Natural killer cell (primary cell): ENCODE measurements around the gene SLC6A19. TPM values are rescaled to one million over a fixed set of nuclear protein-coding genes. Genes with fewer than 3 reads are reported as not detected.

Source experiments
- ATAC-seq, 3 donors: fragments of 150-1000 bp in 2 of 3; fragments of 200-7000 bp in 1 of 3; cut with Tn5 transposase; 1 replicate in 1 of 3; 2 replicates in 2 of 3; pipeline ENCODE4 v1.10.0; 2021; ENCODE audit warnings: mild to moderate bottlenecking in 2 of 3, moderate library complexity in 2 of 3
- DNase-seq, 2 donors: peaks; one replicate each; pipeline versions ENCODE4 v3.0.0 to v3.0.0-alpha.2; 2013 to 2021; ENCODE audit warnings: mixed read lengths in 1 of 2
- H3K27ac ChIP-seq: one replicate; pipeline ENCODE4 v1.5.1; 2013; ENCODE audit warnings: mild to moderate bottlenecking, low read length
- H3K27me3 ChIP-seq: one replicate; pipeline ENCODE4 v1.6.1; 2013; ENCODE audit warnings: low read length; ENCODE audit not compliant: control insufficient read depth, insufficient read depth
- H3K36me3 ChIP-seq: one replicate; pipeline ENCODE4 v1.6.1; 2013; ENCODE audit warnings: low read length; ENCODE audit not compliant: control insufficient read depth, insufficient read depth
- H3K4me1 ChIP-seq: one replicate; pipeline ENCODE4 v1.6.1; 2013; ENCODE audit warnings: low read length; ENCODE audit not compliant: control insufficient read depth, insufficient read depth
- H3K4me3 ChIP-seq: one replicate; pipeline ENCODE4 v1.5.1; 2013; ENCODE audit warnings: low read length
- H3K9me3 ChIP-seq: one replicate; pipeline ENCODE4 v1.6.1; 2013; ENCODE audit warnings: low read length; ENCODE audit not compliant: control insufficient read depth, insufficient read depth
- H3K27ac Mint-ChIP-seq, 2 donors: one replicate each; pipeline ENCODE4 v1.8.0; 2022; ENCODE audit warnings: mild to moderate bottlenecking in 2 of 2, mixed read lengths in 2 of 2, moderate library complexity in 1 of 2
- H3K27me3 Mint-ChIP-seq, 2 donors: one replicate each; pipeline ENCODE4 v1.8.0; 2022; ENCODE audit warnings: low read depth in 2 of 2, mixed read lengths in 2 of 2
- H3K36me3 Mint-ChIP-seq: one replicate; pipeline ENCODE4 v1.8.0; 2022; ENCODE audit warnings: mixed read lengths
- H3K4me1 Mint-ChIP-seq, 2 donors: one replicate each; pipeline ENCODE4 v1.8.0; 2022; ENCODE audit warnings: mixed read lengths in 2 of 2
- H3K4me3 Mint-ChIP-seq: one replicate; pipeline ENCODE4 v1.8.0; 2022; ENCODE audit warnings: mild to moderate bottlenecking, moderate library complexity, mixed read lengths
- H3K9me3 Mint-ChIP-seq, 2 donors: one replicate each; pipeline ENCODE4 v1.8.0; 2022; ENCODE audit warnings: mixed read lengths in 2 of 2
- WGBS: methylation state at CpG from one replicate; pipeline ENCODE4 v1.1.7; 2013; ENCODE audit warnings: missing lambda C conversion rate; ENCODE audit not compliant: insufficient coverage; 5-methylcytosine and 5-hydroxymethylcytosine counted together
- intact Hi-C: fragments of 100-400 bp; cut with micrococcal nuclease; formaldehyde crosslinking; loops from one replicate; pipeline ENCODE4 v1.14.2; 2022
- total RNA-seq, 4 donors: library from RNA; stranded (reverse); fragments of 120-200 nt in 1 of 4; gene quantifications; one replicate each; pipeline versions ENCODE4 v1.2.3 to v1.2.4, GENCODE V29; 2013 to 2022
- TF ChIP-seq, protein P1 (sequence below): fragments of 200-600 bp; IDR thresholded peaks from one replicate; pipeline ENCODE4 v1.8.0; 2022; ENCODE audit warnings: antibody characterized with exemption

SLC6A19 gene
- total RNA-seq, 3 donors from 2014 or later (not counting 1 experiment from before 2014, with no cell fraction given): not detected

GRCh38 chr5:1195916-1196315 is 5.5 kb upstream of the SLC6A19 start:
- DNase-seq (no peak), ATAC-seq (no peak)
- no peaks in the 10 kb centered on the region for H3K36me3 Mint-ChIP-seq
- no peaks in the 10 kb centered on the region for H3K27me3 ChIP-seq
- no peaks in the 10 kb centered on the region for H3K9me3 ChIP-seq
- 86% methylated on average over 24 of the region's 24 CpGs for WGBS
- no peak overlapping the region for H3K4me3 ChIP-seq
- peaks cover 2 to 7% of the 10 kb centered on the region in 2 donors for H3K27me3 Mint-ChIP-seq
- intact Hi-C loops: no loop called here
- H3K27ac ChIP-seq: no peak overlapping the region
- H3K4me1 Mint-ChIP-seq: no peaks in the 10 kb centered on the region
- H3K27ac Mint-ChIP-seq: no peak overlapping the region
- no peaks in the 10 kb centered on the region for H3K36me3 ChIP-seq
- H3K4me1 ChIP-seq: no peaks in the 10 kb centered on the region
- no peaks in the 10 kb centered on the region for H3K9me3 Mint-ChIP-seq
- no peak overlapping the region for H3K4me3 Mint-ChIP-seq
- TF ChIP-seq, protein P1, sequence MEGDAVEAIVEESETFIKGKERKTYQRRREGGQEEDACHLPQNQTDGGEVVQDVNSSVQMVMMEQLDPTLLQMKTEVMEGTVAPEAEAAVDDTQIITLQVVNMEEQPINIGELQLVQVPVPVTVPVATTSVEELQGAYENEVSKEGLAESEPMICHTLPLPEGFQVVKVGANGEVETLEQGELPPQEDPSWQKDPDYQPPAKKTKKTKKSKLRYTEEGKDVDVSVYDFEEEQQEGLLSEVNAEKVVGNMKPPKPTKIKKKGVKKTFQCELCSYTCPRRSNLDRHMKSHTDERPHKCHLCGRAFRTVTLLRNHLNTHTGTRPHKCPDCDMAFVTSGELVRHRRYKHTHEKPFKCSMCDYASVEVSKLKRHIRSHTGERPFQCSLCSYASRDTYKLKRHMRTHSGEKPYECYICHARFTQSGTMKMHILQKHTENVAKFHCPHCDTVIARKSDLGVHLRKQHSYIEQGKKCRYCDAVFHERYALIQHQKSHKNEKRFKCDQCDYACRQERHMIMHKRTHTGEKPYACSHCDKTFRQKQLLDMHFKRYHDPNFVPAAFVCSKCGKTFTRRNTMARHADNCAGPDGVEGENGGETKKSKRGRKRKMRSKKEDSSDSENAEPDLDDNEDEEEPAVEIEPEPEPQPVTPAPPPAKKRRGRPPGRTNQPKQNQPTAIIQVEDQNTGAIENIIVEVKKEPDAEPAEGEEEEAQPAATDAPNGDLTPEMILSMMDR: no peak

DNA sequence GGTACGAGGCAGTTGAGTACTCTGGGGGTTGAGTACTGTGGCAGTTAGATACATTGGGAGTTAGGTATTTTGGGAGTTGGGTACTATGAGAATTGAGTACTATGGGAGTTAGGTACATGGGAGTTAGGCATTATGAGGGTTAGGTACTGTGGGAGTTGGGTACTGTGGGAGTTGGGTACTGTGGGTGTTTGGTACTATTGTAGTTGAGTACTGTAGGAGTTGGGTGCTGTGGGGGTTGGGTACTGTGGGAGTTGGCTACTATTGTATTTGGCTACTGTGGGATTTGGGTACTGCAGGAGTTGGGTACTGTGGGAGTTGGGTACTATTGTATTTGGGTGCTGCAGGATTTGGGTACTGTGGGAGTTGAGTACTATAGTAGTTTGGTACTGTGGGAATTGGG is 4.8 kb upstream of the SLC6A19 start:
- TF ChIP-seq, protein P1: no peak
- Mint-ChIP-seq H3K9me3 (no peaks in the 10 kb centered on the region), H3K27me3 (peaks cover 0 to 5% of the 10 kb centered on the region in 2 donors), H3K36me3 (no peaks in the 10 kb centered on the region), H3K4me3 (no peak overlapping the region), H3K27ac (no peak overlapping the region), H3K4me1 (no peaks in the 10 kb centered on the region)
- 77% methylated on average over 1 of the region's 1 CpG for WGBS
- no peaks in the 10 kb centered on the region for H3K9me3 ChIP-seq
- intact Hi-C loops: no loop called here
- H3K27ac ChIP-seq: no peak overlapping the region
- DNase-seq (no peak), ATAC-seq (no peak)
- no peaks in the 10 kb centered on the region for H3K27me3 ChIP-seq
- no peaks in the 10 kb centered on the region for H3K4me1 ChIP-seq
- no peaks in the 10 kb centered on the region for H3K36me3 ChIP-seq
- H3K4me3 ChIP-seq: no peak overlapping the region

DNA sequence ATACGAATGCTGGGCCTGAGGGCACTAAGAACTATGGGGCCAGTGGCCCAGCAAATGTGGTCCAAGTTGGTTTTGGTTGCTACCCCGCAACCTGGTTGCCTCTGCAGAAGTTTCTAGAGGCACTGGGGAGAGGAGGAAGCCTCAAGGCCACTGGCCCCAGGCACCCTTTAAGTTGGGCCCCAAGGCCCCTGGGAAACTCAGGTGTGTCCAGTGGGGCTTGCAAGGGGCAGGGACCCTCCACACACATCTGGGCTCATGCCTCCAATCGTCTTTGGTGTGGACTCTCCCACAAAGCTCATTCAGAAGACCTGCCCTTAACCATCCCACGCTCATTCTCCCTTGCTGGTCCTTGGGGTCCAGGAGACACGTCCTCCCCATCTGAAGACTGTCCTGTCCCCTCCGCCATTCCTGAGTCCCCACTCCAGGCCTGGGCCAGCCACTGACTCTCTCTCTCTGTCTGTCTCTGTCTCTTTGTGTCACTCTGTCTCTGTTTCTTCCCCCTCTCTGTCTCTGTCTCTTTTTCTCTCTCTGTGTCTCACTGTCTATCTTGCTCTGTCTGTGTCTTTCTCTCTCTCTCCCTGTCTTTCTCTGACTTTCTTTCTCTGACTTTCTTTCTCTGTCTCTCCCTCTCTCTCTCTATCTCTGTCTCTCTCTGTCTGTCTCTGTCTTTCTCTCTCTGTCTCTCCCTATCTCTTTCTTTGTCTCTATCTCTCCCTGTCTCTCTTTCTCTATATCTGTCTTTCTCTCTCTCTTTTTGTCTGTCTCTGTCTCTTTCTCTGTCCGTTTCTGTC is 3.3 kb upstream of the SLC6A19 start:
- Histone ChIP-seq H3K27me3 (no peaks in the 10 kb centered on the region), H3K36me3 (no peaks in the 10 kb centered on the region), H3K9me3 (no peaks in the 10 kb centered on the region), H3K4me1 (no peaks in the 10 kb centered on the region), H3K4me3 (no peak overlapping the region), H3K27ac (no peak overlapping the region)
- Mint-ChIP-seq H3K36me3 (no peaks in the 10 kb centered on the region), H3K4me1 (no peaks in the 10 kb centered on the region), H3K9me3 (no peaks in the 10 kb centered on the region), H3K27me3 (peaks cover 0 to 5% of the 10 kb centered on the region in 2 donors), H3K27ac (no peak overlapping the region), H3K4me3 (no peak overlapping the region)
- ATAC-seq: no peak
- intact Hi-C loops: no loop called here
- no peak for DNase-seq
- 86% methylated on average over 7 of the region's 7 CpGs for WGBS
- TF ChIP-seq, protein P1: no peak

GRCh38 chr5:1199340-1199648 is 2.1 kb upstream of the SLC6A19 start:
- no peak overlapping the region for H3K27ac Mint-ChIP-seq
- no peaks in the 10 kb centered on the region for H3K9me3 ChIP-seq
- no peaks in the 10 kb centered on the region for H3K4me1 Mint-ChIP-seq
- ATAC-seq: no peak
- no peaks in the 10 kb centered on the region for H3K36me3 ChIP-seq
- no peaks in the 10 kb centered on the region for H3K36me3 Mint-ChIP-seq
- H3K9me3 Mint-ChIP-seq: no peaks in the 10 kb centered on the region
- no peaks in the 10 kb centered on the region for H3K27me3 ChIP-seq
- no peak for DNase-seq
- no peaks in the 10 kb centered on the region for H3K4me1 ChIP-seq
- no peak overlapping the region for H3K4me3 ChIP-seq
- intact Hi-C loops: no loop called here
- H3K27ac ChIP-seq: no peak overlapping the region
- peaks cover 0 to 5% of the 10 kb centered on the region in 2 donors for H3K27me3 Mint-ChIP-seq
- no peak overlapping the region for H3K4me3 Mint-ChIP-seq
- TF ChIP-seq, protein P1: no peak
